ENCODE measurements around the gene IPO4. TPM values are rescaled to one million over a fixed set of nuclear protein-coding genes. Genes with fewer than 3 reads are reported as not detected.

Gene IPO4
- total and polyA plus RNA-seq, 2 of the 4 experiments (the other 2 are of a cell fraction), result 37.6 to 39.4 TPM

DNA sequence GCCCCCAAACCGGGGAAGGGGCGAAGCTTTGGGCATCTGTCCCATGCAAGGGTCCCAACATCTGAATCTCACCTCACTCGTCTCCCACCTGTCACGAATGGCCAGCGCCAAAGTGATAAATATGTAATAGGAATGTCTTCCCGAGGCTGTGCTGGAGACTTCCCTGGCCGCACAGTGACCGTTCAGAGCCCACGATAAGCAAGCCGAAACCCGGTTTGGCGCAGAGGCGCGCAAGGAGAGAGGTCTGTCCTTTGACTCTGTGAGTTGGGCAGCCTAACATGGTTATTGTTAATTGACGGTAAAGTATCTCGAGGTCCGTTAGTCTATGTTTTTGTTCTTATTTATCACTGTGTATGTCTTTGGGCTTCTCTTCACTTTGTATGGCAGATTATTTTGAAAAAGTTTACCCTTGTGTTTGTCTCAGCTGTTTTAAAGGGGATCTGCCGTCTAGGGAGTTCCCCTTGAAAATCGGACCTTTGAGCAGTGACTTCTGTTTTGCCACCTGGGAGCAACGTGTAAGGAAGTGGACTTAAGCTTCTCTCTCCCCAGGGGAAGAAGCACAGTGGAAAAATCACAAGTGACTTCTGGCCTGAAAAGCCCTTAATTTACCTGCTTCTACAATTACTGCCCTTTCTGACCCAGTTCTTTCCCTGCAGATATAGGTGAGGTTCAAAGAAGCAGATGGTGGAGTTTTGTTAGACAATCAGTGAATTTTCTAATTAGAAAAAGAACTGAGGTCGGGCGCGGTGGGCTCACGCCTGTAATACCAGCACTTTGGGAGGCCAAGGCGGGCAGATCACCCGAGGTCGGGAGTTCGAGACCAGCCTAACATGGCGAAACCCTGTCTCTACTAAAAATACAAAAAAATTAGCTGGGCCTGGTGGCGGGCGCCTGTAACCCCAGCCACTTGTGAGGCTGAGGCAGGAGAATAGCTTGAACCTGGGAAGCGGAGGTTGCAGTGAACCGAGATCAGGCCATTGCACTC, 7.7 kb upstream of the IPO4 start (continued):
- no peak for TF ChIP-seq CHD1 (IDR thresholded peaks at IDR 0.05; ENCODE audit: low read depth, low read length)
- TF ChIP-seq FOS (IDR thresholded peaks at IDR 0.05; ENCODE audit: low read depth, low read length), result no peak
- no peak for TF ChIP-seq RAD21 (IDR thresholded peaks at IDR 0.05; ENCODE audit: low read length)
- TF ChIP-seq POLR2A (IDR thresholded peaks at IDR 0.05; ENCODE audit: low read depth, low read length), result no peak
